Body of pancreas (tissue), 4 donors: ENCODE results near the gene DSE.

Experiments used
- POLR2A ChIP-seq, 3 donors: fragments of 450-650 bp; IDR thresholded peaks; one replicate each; pipeline ENCODE4 v1.6.1; 2016; ENCODE audit warnings: antibody characterized with exemption in 3 of 3, mild to moderate bottlenecking in 2 of 3
- TF ChIP-seq, protein P1 (sequence below), 7 experiments: fragments of 450-650 bp in 4 of 7; fragments of 200-600 bp in 3 of 7; sonication (generic) in 3 of 7; IDR thresholded peaks; one replicate each; pipeline ENCODE4 v1.5.1; 2016 to 2019; ENCODE audit warnings: antibody characterized with exemption in 7 of 7

DNA sequence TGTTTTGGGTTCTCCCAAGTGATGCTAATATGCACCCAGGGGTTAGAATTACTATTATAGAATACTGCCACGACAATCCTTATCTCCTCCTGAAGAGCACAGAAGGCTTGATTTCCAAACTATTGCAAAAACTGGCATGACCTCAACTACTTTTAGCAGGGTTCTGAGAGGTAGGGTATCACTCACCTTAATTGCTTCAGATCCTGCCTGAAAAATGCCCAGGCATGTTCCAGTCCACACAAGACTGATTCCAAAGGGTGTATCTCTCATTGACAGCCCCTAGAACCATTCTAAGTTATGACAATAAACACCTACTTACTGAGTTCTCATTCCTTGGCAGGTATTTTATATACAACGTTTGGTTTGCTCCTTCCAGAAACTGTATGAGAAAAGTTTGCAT is 5.0 kb upstream of the DSE start:
- TF ChIP-seq, protein P1, sequence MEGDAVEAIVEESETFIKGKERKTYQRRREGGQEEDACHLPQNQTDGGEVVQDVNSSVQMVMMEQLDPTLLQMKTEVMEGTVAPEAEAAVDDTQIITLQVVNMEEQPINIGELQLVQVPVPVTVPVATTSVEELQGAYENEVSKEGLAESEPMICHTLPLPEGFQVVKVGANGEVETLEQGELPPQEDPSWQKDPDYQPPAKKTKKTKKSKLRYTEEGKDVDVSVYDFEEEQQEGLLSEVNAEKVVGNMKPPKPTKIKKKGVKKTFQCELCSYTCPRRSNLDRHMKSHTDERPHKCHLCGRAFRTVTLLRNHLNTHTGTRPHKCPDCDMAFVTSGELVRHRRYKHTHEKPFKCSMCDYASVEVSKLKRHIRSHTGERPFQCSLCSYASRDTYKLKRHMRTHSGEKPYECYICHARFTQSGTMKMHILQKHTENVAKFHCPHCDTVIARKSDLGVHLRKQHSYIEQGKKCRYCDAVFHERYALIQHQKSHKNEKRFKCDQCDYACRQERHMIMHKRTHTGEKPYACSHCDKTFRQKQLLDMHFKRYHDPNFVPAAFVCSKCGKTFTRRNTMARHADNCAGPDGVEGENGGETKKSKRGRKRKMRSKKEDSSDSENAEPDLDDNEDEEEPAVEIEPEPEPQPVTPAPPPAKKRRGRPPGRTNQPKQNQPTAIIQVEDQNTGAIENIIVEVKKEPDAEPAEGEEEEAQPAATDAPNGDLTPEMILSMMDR (IDR thresholded peaks at IDR 0.05), result no peak
- TF ChIP-seq POLR2A (IDR thresholded peaks at IDR 0.05), result no peak
